HG03432 (cell line): Measurements from ENCODE around the gene FAAP100.

Source experiments
- ATAC-seq: cut with Tn5 transposase; IDR thresholded peaks from one replicate; pipeline ENCODE4 v1.9.1; 2021; ENCODE audit warnings: mild to moderate bottlenecking, moderate library complexity; ENCODE audit not compliant: unreplicated experiment

Gene FAAP100

GRCh38 chr17:81513372-81513752 is 38.8 kb downstream of the FAAP100 start:
- ATAC-seq, result peak; percentile 2

DNA sequence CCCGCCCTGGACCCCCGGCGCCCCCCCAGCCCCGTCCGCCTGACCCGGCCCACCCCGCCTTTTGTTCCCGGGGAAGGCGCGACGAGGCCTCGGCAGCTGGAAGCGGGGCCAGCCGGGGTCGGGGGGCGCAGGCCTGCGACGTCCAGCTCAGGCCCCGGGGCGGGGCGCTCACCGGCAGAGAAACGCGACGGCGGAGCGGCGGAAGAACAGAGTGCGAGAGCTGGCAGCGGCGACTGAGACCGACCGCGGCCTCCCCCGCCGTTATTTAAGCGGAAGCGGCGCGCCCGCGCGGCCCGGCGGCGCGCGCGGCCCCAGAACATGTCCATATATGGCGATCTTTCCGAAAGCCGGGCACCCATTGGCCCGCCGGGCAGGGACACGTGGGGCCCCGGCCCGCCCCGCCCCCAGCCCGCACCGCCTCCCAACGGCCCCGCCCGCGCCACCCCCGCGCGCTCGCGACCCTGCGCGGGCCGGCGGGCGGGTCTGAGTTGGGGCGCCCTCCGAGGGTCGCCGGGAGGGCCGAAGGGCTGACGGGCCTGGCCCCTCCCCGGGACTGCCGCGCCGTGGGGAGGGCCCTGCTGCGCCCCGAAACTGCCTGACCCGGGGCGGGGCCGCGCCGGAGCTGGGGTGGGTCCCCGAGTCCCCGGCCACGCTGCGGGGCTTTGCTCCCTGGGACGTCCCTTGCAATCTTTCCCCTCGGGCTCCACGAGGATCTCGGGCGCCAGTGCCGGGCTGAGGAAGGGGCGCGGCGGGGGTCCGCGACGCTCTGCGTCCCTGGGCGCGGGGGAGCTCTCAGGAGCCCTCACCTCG is 39.4 kb downstream of the FAAP100 start, which contains the start of gene ACTG1:
Gene ACTG1, minus strand, starts transcription at position 238 of the 810 bp plus-strand sequence. CDS start 445 bp downstream, outside the sequence.
- ATAC-seq, result peak; percentile 33

DNA sequence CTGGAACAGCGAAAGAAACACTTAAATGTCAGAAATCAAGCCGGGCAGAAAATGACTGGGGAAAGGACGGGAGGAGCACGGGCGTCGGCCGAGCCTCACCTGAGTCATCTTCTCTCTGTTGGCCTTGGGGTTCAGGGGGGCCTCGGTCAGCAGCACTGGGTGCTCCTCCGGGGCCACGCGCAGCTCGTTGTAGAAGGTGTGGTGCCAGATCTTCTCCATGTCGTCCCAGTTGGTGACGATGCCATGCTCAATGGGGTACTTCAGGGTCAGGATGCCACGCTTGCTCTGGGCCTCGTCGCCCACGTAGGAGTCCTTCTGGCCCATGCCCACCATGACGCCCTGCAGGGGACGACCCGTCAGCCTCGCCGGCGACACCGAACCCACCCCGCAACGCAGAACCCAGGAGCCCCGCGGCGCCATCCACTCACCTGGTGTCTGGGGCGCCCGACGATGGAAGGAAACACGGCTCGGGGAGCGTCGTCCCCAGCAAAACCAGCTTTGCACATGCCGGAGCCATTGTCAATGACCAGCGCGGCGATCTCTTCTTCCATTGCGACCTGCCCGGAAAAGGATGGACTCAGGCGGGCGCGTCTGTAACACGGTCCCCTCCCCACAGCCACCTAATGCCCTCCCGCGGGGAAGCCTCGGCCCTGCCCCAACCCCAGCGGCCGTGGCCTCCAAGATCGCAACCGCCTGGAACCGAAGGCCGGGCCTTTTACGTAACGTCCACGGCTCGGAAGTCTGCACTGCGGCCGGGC is 40.2 kb downstream of the FAAP100 start:
- ATAC-seq, result no peak

GRCh38 chr17:81511554-81511803 is 40.7 kb downstream of the FAAP100 start:
- ATAC-seq, result no peak

GRCh38 chr17:81510785-81511553 is 41.2 kb downstream of the FAAP100 start:
- no peak for ATAC-seq

DNA sequence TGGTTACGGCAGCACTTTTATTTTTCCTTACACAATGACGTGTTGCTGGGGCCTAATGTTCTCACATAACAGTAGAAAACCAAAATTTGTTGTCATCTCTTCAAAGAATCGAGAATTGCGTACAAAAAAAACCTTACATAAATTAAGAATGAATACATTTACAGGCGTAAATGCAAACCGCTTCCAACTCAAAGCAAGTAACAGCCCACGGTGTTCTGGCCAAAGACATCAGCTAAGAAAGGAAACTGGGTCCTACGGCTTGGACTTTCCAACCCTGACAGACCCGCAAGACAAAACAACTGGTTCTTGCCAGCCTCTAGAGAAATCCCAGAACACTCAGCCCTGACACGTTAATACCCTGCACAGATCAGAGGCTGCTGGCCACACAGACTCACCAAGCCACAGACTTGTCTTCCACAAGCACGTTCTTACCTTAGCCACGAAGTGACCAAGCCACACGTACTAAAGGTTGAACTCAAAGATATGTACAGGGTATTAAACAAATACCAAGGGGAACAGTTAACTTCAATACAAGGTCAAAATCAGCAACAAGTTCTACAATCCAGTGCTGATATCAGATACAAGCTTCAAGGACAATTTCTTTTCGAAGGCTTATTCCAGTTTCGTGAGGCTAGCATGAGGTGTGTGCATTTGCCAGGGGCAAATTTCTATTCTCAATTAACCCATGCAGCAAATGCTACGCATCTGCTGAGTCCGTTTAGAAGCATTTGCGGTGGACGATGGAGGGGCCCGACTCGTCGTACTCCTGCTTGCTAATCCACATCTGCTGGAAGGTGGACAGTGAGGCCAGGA is 42.0 kb downstream of the FAAP100 start:
- no peak for ATAC-seq

GRCh38 chr17:81509207-81509971 is 42.8 kb downstream of the FAAP100 start:
- ATAC-seq, result no peak

DNA sequence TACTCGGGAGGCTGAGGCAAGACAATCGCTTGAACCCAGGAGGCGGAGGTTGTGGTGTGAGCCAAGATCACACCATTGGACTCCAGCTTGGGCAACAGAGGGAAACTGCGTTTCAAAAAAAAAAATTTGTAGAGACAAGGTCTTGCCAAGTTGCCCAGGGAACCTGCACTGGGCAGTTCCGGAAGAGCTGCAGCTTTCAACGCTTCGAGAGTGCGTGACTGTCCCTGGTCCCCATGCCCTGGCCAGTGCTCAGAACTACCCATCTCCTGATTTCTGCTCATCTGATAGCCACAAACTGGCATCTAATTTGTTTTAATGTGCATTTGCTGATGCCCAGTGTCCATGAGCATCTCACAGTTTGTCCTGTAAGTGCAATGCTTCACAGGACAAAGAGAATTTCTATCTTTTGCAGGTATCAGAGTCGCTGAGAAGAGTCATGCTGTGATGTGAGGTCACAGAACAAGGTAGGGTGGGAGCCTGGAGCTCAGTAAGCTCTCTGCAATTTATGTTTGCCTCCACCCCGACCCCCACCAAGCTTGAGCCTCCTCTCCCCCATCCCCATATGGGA is 43.4 kb downstream of the FAAP100 start:
- ATAC-seq, result no peak

- no peak for ATAC-seq
Measured at GRCh38 chr17:81503619-81504018, 48.5 kb downstream of the FAAP100 start.

DNA sequence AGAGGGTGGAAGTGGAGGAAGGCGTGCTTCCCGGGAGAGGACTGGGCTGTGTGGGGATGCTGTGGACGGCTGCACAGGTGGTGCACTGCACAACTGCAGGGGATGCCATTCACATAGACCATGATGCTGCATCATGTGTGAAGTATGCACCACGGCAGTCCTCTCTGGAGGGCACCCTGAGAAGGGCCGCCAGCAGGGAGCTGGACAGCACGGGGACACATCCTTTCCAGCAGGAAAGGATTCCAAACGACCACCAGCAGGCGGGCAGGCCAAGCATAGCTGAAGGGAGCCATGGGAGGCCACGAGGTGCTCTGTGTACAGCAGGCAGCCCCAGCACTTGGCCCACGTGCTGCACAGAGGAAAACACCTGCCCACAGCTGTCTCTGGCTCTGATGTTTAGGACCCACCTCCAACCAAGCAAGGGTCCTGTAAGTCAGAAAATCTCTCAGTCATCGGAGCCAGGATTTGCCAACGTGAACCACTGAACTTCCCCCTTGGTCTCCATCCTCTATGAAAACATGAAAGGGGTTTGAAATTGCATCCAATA is 49.6 kb downstream of the FAAP100 start:
- no peak for ATAC-seq

DNA sequence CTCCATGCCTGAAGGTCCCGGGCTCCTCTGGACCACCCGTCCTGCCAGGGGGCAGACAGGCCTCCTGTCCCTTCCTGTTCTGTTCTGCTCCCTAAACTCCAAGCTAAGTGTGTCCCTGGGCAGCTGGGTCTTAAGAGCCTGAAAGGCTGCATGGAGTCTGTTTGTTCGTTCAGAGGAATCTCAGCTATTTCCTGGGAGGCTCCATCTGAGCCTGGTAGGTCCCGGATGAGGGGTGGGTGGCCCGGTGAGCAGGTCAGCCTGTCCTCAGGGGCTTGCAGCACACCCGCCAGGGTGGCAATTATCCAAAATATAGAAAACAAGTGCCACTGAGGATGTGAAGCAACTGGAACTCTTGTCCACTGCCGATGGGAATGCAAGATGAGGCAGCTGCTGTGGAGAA is 52.1 kb downstream of the FAAP100 start:
- no peak for ATAC-seq

- ATAC-seq, result no peak
Measured at GRCh38 chr17:81499601-81499970, 52.6 kb downstream of the FAAP100 start.

DNA sequence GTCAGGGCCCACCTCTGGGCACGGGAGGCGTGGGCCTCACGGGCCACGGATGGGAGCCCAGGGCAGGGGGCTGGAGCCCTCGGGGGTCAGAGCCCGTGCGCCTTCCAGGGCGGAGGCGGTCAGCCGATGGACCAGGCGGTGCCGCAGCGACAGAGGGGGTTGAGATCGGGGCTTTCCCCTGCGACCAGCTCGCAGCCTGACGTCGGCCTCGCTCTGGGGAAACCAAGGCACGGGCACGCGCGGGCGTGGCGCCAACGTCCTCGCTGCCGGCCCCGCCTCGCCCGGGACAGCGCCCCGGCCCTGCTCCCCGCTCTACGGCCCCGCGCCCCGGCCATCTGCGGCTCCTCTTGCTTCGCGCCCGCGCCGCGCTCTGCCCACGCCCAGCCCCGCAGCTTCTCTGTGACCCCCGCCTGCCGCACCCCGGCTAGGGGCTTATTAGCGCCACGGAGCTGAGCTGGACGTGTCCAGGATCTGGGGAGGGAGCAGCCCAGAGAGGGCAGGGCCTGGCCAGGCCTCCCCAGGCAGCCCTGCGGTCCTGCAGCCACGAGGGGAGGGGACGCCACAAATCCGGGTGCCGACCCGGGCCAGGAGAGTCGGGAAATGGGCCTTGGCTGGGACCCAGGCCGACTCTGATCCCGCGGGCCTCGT is 53.1 kb downstream of the FAAP100 start:
- ATAC-seq, result no peak

- ATAC-seq, result no peak
Measured at GRCh38 chr17:81494626-81495377, 57.4 kb downstream of the FAAP100 start.

- no peak for ATAC-seq
Measured at GRCh38 chr17:81493198-81494038, 58.7 kb downstream of the FAAP100 start.

DNA sequence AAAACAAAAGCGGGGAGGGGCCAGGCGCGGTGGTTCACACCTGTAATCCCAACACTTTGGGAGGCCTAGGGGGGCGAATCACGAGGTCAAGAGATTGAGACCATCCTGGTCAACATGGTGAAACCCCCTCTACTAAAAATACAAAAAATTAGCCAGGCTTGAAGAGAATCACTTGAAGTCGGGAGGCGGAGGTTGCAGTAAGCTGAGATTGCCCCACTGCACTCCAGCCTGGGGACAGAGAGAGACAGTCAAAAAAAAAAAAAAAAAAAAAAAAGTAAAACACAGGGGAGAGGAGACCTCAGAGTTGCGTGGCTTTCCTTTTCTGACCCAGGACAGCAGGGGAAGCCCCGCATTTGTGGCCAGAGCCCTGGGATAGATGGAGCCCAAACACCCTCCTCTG is 59.4 kb downstream of the FAAP100 start:
- ATAC-seq, result no peak

DNA sequence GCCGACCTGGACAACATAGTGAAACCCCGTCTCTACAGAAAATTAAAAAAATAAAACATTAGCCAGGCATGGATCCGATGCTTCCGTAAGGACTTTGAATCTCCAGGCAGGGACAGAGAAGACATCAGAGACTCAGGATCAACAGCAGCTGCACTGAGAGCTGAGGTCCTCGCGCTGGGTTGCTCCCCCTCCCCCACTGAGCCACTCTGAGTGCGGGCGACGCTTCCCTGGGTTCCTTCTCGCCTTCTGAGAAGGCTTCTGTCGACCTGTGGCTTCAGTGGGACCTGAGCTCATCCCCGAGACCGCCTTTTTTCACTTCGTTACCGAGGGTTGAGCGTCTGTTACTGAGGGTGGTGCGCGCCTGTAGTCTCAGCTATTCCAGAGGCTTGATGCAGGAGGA is 60.0 kb downstream of the FAAP100 start:
- no peak for ATAC-seq
